ENCODE results near the gene NXPE3. TPM values are rescaled to one million over a fixed set of nuclear protein-coding genes. Genes with fewer than 3 reads are reported as not detected.

NXPE3 gene
- total and polyA plus RNA-seq, 2 of the 8 experiments (the other 6 are each of a cell fraction or from before 2014, with no cell fraction given): 10.9 to 22.7 TPM

DNA sequence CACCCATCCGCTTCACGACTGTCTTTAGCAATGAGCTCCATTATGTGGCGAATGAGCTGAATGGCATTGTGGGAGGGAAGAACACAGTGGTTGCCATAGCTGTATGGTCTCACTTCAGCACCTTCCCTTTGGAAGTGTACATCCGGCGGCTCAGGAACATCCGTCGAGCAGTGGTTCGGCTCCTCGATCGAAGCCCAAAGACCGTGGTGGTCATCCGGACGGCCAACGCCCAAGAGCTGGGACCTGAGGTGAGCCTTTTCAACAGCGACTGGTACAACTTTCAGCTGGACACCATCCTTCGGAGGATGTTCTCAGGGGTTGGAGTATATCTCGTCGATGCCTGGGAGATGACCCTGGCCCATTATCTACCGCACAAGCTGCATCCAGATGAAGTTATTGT, 42.5 kb downstream of the NXPE3 start (continued):
- TF ChIP-seq RAD21 (IDR thresholded peaks at IDR 0.05 in 1 of 2, conservative IDR thresholded peaks at IDR 0.05 in 1 of 2; ENCODE audit: low read depth in 2 of 2, low read length in 2 of 2): no peak
- TF ChIP-seq CBX8 (IDR thresholded peaks at IDR 0.05; ENCODE audit: borderline replicate concordance, low read depth, low read length): no peak
- no peak for TF ChIP-seq CBX5 (IDR thresholded peaks at IDR 0.05; ENCODE audit: low read depth, low read length)
- no peak for TF ChIP-seq ZNF274 (IDR thresholded peaks at IDR 0.05; ENCODE audit: borderline replicate concordance, extremely low read depth, low read length)
- TF ChIP-seq CHD2 (IDR thresholded peaks at IDR 0.05; ENCODE audit: low read length): no peak
- no peak for TF ChIP-seq KDM5A (IDR thresholded peaks at IDR 0.05; ENCODE audit: low read length)
